Cerebellar nuclear complex (tissue), 1 donor: ENCODE measurements around the gene RBM17.
"Not testable (repeated sequence)": the region's sequence is repeated elsewhere in the genome, so short reads cannot be mapped to it uniquely, and the experiment has no call there.

ENCODE experiments used
- DNase-seq, 2 experiments: peaks; one replicate each; lab custom pipeline; 2025; lab: John Stamatoyannopoulos, UW

The RBM17 gene

GRCh38 chr10:6161921-6162320 is 73.1 kb downstream of the RBM17 start:
- DNase-seq = no peak

GRCh38 chr10:6162589-6163356 is 73.9 kb downstream of the RBM17 start:
- no peak for DNase-seq

GRCh38 chr10:6163364-6164270 is 74.8 kb downstream of the RBM17 start:
- DNase-seq = peak in 1 of 2 experiments; percentile 23

GRCh38 chr10:6164271-6165095 is 75.6 kb downstream of the RBM17 start:
- no peak for DNase-seq

GRCh38 chr10:6165221-6165725 is 76.4 kb downstream of the RBM17 start:
- no peak for DNase-seq

- DNase-seq = not testable (repeated sequence)
These were observed 77.1 kb downstream of the RBM17 start for GRCh38 chr10:6165933-6166332.
